Measurements from ENCODE around the gene GARNL3.
A peak's percentile ranks its signal among the peaks of the same experiment; 100 is the strongest.

The GARNL3 gene

DNA sequence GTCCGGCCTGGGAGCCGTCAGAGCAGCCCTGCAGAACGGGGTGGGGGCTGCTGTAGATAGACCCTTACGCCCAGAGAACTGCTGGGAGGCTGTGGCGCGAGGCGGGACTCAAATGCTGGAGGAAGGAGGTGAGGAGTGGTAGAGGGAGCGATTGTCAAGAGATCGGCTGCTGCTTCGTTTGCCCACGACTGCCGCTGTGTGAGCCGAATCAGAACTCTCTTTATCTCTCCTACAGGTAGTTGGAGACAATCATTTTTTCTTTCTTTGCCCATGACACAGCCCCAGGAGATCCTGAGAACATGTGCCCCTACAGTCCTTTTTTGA, 160.1 kb downstream of the GARNL3 start (continued):
- TF ChIP-seq ZNF184 (tag by site-specific recombination; IDR thresholded peaks at IDR 0.05) (no peak), ZNF354C (tag by site-specific recombination; IDR thresholded peaks at IDR 0.05; ENCODE audit: borderline replicate concordance, low read depth) (no peak), ZNF596 (tag by site-specific recombination; IDR thresholded peaks at IDR 0.05) (no peak), ZNF157 (tag by site-specific recombination; IDR thresholded peaks at IDR 0.05) (no peak), ZNF121 (tag by site-specific recombination; IDR thresholded peaks at IDR 0.05) (no peak), ZSCAN30 (tag by site-specific recombination; IDR thresholded peaks at IDR 0.05) (no peak), WT1 (tag by site-specific recombination; IDR thresholded peaks at IDR 0.05) (no peak), FEZF1 (tag by site-specific recombination; IDR thresholded peaks at IDR 0.05) (no peak), ZNF585B (tag by site-specific recombination; IDR thresholded peaks at IDR 0.05) (no peak), ZNF426 (tag by site-specific recombination; IDR thresholded peaks at IDR 0.05) (no peak), REPIN1 (tag by site-specific recombination; IDR thresholded peaks at IDR 0.05; ENCODE audit: low read depth) (no peak), ZFP41 (tag by site-specific recombination; IDR thresholded peaks at IDR 0.05; ENCODE audit: borderline replicate concordance) (no peak), ZSCAN16 (tag by site-specific recombination; IDR thresholded peaks at IDR 0.05) (no peak), TCF7L2 (IDR thresholded peaks at IDR 0.05; ENCODE audit: borderline replicate concordance, low read depth, low read length) (no peak), ZBTB48 (tag by site-specific recombination; IDR thresholded peaks at IDR 0.05) (peak; percentile 84; the same call in 1 of the 2 replicates), ZNF311 (tag by site-specific recombination; IDR thresholded peaks at IDR 0.05; ENCODE audit: borderline replicate concordance) (no peak), KLF16 (tag by site-specific recombination; IDR thresholded peaks at IDR 0.05) (0 out of 2 replicates have a peak, but pooled peaks have one; percentile 11), KLF7 (tag by site-specific recombination; IDR thresholded peaks at IDR 0.05; ENCODE audit: borderline replicate concordance) (no peak), ZNF2 (tag by site-specific recombination; IDR thresholded peaks at IDR 0.05) (no peak), ZNF341 (tag by site-specific recombination; IDR thresholded peaks at IDR 0.05; ENCODE audit: low read depth) (no peak), ZBTB17 (tag by site-specific recombination; IDR thresholded peaks at IDR 0.05) (no peak), ZNF654 (tag by site-specific recombination; IDR thresholded peaks at IDR 0.05; ENCODE audit: low read depth) (no peak)
- TF ChIP-seq, protein P1, sequence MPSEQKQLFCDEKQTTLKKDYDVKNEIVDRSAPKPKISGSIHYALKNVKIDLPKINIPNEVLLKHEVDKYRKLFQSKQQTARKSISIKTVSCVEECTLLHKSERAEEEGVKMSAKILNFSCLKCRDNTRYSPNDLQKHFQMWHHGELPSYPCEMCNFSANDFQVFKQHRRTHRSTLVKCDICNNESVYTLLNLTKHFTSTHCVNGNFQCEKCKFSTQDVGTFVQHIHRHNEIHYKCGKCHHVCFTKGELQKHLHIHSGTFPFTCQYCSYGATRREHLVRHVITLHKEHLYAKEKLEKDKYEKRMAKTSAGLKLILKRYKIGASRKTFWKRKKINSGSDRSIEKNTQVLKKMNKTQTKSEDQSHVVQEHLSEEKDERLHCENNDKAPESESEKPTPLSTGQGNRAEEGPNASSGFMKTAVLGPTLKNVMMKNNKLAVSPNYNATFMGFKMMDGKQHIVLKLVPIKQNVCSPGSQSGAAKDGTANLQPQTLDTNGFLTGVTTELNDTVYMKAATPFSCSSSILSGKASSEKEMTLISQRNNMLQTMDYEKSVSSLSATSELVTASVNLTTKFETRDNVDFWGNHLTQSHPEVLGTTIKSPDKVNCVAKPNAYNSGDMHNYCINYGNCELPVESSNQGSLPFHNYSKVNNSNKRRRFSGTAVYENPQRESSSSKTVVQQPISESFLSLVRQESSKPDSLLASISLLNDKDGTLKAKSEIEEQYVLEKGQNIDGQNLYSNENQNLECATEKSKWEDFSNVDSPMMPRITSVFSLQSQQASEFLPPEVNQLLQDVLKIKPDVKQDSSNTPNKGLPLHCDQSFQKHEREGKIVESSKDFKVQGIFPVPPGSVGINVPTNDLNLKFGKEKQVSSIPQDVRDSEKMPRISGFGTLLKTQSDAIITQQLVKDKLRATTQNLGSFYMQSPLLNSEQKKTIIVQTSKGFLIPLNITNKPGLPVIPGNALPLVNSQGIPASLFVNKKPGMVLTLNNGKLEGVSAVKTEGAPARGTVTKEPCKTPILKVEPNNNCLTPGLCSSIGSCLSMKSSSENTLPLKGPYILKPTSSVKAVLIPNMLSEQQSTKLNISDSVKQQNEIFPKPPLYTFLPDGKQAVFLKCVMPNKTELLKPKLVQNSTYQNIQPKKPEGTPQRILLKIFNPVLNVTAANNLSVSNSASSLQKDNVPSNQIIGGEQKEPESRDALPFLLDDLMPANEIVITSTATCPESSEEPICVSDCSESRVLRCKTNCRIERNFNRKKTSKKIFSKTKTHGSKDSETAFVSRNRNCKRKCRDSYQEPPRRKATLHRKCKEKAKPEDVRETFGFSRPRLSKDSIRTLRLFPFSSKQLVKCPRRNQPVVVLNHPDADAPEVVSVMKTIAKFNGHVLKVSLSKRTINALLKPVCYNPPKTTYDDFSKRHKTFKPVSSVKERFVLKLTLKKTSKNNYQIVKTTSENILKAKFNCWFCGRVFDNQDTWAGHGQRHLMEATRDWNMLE (tag by site-specific recombination; conservative IDR thresholded peaks at IDR 0.05; ENCODE audit: low read depth): no peak
- TF ChIP-seq, protein P2, sequence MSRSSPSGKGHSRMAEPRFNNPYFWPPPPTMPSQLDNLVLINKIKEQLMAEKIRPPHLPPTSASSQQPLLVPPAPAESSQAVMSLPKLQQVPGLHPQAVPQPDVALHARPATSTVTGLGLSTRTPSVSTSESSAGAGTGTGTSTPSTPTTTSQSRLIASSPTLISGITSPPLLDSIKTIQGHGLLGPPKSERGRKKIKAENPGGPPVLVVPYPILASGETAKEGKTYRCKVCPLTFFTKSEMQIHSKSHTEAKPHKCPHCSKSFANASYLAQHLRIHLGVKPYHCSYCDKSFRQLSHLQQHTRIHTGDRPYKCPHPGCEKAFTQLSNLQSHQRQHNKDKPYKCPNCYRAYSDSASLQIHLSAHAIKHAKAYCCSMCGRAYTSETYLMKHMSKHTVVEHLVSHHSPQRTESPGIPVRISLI (tag by site-specific recombination; IDR thresholded peaks at IDR 0.05): no peak
- TF ChIP-seq, protein P3, sequence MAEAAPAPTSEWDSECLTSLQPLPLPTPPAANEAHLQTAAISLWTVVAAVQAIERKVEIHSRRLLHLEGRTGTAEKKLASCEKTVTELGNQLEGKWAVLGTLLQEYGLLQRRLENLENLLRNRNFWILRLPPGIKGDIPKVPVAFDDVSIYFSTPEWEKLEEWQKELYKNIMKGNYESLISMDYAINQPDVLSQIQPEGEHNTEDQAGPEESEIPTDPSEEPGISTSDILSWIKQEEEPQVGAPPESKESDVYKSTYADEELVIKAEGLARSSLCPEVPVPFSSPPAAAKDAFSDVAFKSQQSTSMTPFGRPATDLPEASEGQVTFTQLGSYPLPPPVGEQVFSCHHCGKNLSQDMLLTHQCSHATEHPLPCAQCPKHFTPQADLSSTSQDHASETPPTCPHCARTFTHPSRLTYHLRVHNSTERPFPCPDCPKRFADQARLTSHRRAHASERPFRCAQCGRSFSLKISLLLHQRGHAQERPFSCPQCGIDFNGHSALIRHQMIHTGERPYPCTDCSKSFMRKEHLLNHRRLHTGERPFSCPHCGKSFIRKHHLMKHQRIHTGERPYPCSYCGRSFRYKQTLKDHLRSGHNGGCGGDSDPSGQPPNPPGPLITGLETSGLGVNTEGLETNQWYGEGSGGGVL (tag by site-specific recombination; IDR thresholded peaks at IDR 0.05): no peak
- TF ChIP-seq, protein P4, sequence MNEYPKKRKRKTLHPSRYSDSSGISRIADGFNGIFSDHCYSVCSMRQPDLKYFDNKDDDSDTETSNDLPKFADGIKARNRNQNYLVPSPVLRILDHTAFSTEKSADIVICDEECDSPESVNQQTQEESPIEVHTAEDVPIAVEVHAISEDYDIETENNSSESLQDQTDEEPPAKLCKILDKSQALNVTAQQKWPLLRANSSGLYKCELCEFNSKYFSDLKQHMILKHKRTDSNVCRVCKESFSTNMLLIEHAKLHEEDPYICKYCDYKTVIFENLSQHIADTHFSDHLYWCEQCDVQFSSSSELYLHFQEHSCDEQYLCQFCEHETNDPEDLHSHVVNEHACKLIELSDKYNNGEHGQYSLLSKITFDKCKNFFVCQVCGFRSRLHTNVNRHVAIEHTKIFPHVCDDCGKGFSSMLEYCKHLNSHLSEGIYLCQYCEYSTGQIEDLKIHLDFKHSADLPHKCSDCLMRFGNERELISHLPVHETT (tag by site-specific recombination; IDR thresholded peaks at IDR 0.05): no peak
- TF ChIP-seq, protein P5, sequence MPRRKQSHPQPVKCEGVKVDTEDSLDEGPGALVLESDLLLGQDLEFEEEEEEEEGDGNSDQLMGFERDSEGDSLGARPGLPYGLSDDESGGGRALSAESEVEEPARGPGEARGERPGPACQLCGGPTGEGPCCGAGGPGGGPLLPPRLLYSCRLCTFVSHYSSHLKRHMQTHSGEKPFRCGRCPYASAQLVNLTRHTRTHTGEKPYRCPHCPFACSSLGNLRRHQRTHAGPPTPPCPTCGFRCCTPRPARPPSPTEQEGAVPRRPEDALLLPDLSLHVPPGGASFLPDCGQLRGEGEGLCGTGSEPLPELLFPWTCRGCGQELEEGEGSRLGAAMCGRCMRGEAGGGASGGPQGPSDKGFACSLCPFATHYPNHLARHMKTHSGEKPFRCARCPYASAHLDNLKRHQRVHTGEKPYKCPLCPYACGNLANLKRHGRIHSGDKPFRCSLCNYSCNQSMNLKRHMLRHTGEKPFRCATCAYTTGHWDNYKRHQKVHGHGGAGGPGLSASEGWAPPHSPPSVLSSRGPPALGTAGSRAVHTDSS (tag by site-specific recombination; IDR thresholded peaks at IDR 0.05): no peak
- TF ChIP-seq, protein P6, sequence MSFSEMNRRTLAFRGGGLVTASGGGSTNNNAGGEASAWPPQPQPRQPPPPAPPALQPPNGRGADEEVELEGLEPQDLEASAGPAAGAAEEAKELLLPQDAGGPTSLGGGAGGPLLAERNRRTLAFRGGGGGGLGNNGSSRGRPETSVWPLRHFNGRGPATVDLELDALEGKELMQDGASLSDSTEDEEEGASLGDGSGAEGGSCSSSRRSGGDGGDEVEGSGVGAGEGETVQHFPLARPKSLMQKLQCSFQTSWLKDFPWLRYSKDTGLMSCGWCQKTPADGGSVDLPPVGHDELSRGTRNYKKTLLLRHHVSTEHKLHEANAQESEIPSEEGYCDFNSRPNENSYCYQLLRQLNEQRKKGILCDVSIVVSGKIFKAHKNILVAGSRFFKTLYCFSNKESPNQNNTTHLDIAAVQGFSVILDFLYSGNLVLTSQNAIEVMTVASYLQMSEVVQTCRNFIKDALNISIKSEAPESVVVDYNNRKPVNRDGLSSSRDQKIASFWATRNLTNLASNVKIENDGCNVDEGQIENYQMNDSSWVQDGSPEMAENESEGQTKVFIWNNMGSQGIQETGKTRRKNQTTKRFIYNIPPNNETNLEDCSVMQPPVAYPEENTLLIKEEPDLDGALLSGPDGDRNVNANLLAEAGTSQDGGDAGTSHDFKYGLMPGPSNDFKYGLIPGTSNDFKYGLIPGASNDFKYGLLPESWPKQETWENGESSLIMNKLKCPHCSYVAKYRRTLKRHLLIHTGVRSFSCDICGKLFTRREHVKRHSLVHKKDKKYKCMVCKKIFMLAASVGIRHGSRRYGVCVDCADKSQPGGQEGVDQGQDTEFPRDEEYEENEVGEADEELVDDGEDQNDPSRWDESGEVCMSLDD (tag by site-specific recombination; IDR thresholded peaks at IDR 0.05): 0 out of 2 replicates have a peak, but pooled peaks have one; percentile 6
